Mucosa of descending colon (tissue), 3 donors: Measurements from ENCODE around the gene DGKB. TPM values are rescaled to one million over a fixed set of nuclear protein-coding genes. Genes with fewer than 3 reads are reported as not detected.

Source experiments
- ATAC-seq: fragments of 200-7000 bp; cut with Tn5 transposase; one replicate; pipeline ENCODE4 v1.9.1; 2020; ENCODE audit warnings: mild to moderate bottlenecking, moderate library complexity
- DNase-seq, 3 donors: peaks; one replicate each; pipeline ENCODE4 v3.0.0-alpha.2; 2020
- H3K36me3 ChIP-seq: fragments of 200-600 bp; one replicate; pipeline ENCODE4 v1.8.0; 2021; ENCODE audit warnings: low read depth, mild to moderate bottlenecking
- H3K4me1 ChIP-seq: fragments of 200-600 bp; one replicate; pipeline ENCODE4 v1.8.0; 2021; ENCODE audit warnings: low read depth, mild to moderate bottlenecking
- H3K4me3 ChIP-seq: fragments of 200-600 bp; one replicate; pipeline ENCODE4 v1.8.0; 2021; ENCODE audit warnings: mild to moderate bottlenecking
- H3K9me3 ChIP-seq: fragments of 200-600 bp; one replicate; pipeline ENCODE4 v1.8.0; 2021; ENCODE audit warnings: mild to moderate bottlenecking
- CTCF ChIP-seq: fragments of 200-600 bp; IDR thresholded peaks from one replicate; pipeline ENCODE4 v1.8.0; 2022; ENCODE audit warnings: antibody characterized with exemption, mild to moderate bottlenecking
- intact Hi-C, 2 donors: fragments of 100-400 bp; cut with DNase I in 1 of 2; cut with micrococcal nuclease in 1 of 2; formaldehyde crosslinking; loops; one replicate each; pipeline versions ENCODE4 v1.11.0 to v1.11.1; 2022; cut with DNase I, micrococcal nuclease
- total RNA-seq, 3 donors: library from RNA; stranded (reverse); fragmentation: NEBNext Ultra II Directional in 2 of 3; extraction: Animal tissue kit (Norgen Biotek cat#: 25700) in 2 of 3; gene quantifications; one replicate each; pipeline versions ENCODE4 v1.2.1 to v1.2.4, GENCODE V29; 2021 to 2023
- donor health status: DM: no; HTN: no; CAD: no; lungs with moderate emphysema.
- donor health status: DM: no; HTN: no; CAD: no.
- donor health status: DM: no; HTN: yes; CAD: no.

Gene DGKB
- total RNA-seq, 3 donors from 2014 or later = 0.19 to 5.6 (median 0.78) TPM

GRCh38 chr7:14158111-14158510 lies 744.4 kb downstream of the DGKB start:
- Histone ChIP-seq H3K4me3 (no peak overlapping the region), H3K36me3 (no peaks in the 10 kb centered on the region), H3K9me3 (no peaks in the 10 kb centered on the region), H3K4me1 (no peaks in the 10 kb centered on the region)
- intact Hi-C loops = no loop called here
- DNase-seq = no peak
- no peak for TF ChIP-seq CTCF
- no peak for ATAC-seq

GRCh38 chr7:14156436-14156835 lies 746.1 kb downstream of the DGKB start:
- Histone ChIP-seq H3K9me3 (no peaks in the 10 kb centered on the region), H3K36me3 (no peaks in the 10 kb centered on the region), H3K4me3 (no peak overlapping the region), H3K4me1 (no peaks in the 10 kb centered on the region)
- intact Hi-C loops = no loop called here
- no peak for TF ChIP-seq CTCF
- ATAC-seq (no peak), DNase-seq (no peak)

GRCh38 chr7:14148974-14149373 lies 753.6 kb downstream of the DGKB start:
- TF ChIP-seq CTCF = no peak
- Histone ChIP-seq H3K9me3 (no peaks in the 10 kb centered on the region), H3K4me3 (no peak overlapping the region), H3K36me3 (no peaks in the 10 kb centered on the region), H3K4me1 (no peaks in the 10 kb centered on the region)
- intact Hi-C loops = no loop called here
- no peak for DNase-seq
- ATAC-seq = no peak

GRCh38 chr7:14147532-14147931 lies 755.0 kb downstream of the DGKB start:
- Histone ChIP-seq H3K4me3 (no peak overlapping the region), H3K9me3 (no peaks in the 10 kb centered on the region), H3K4me1 (no peaks in the 10 kb centered on the region), H3K36me3 (no peaks in the 10 kb centered on the region)
- DNase-seq (no peak), ATAC-seq (no peak)
- intact Hi-C loops = no loop called here
- TF ChIP-seq CTCF = no peak

GRCh38 chr7:14144538-14144937 lies 758.0 kb downstream of the DGKB start:
- Histone ChIP-seq H3K4me3 (no peak overlapping the region), H3K4me1 (no peaks in the 10 kb centered on the region), H3K36me3 (no peaks in the 10 kb centered on the region), H3K9me3 (no peaks in the 10 kb centered on the region)
- intact Hi-C loops = no loop called here
- DNase-seq (no peak), ATAC-seq (no peak)
- no peak for TF ChIP-seq CTCF

GRCh38 chr7:14144109-14144508 lies 758.4 kb downstream of the DGKB start:
- no peaks in the 10 kb centered on the region for H3K4me1 ChIP-seq
- DNase-seq = no peak
- no peak for ATAC-seq
- intact Hi-C loops = no loop called here
- no peak for TF ChIP-seq CTCF
- no peak overlapping the region for H3K4me3 ChIP-seq
- H3K36me3 ChIP-seq = no peaks in the 10 kb centered on the region
- no peaks in the 10 kb centered on the region for H3K9me3 ChIP-seq
